Breast epithelium (tissue), 4 donors: ENCODE results near the gene MIGA2. TPM values are rescaled to one million over a fixed set of nuclear protein-coding genes. Genes with fewer than 3 reads are reported as not detected.

Source experiments
- DNase-seq, 2 donors: peaks; one replicate each; pipeline ENCODE4 v3.0.0-alpha.2; 2019; ENCODE audit warnings: low spot score in 2 of 2
- H3K27ac ChIP-seq, 2 donors: fragments of 200-600 bp; sonication (generic) in 1 of 2; one replicate each; pipeline ENCODE4 v1.5.1; 2016 to 2019; ENCODE audit warnings: mild to moderate bottlenecking in 1 of 2
- H3K27me3 ChIP-seq, 2 donors: fragments of 200-600 bp; sonication (generic) in 1 of 2; one replicate each; pipeline versions ENCODE4 v1.5.1 to v1.6.0; 2017 to 2019; ENCODE audit warnings: control low read depth in 1 of 2, mild to moderate bottlenecking in 1 of 2
- H3K36me3 ChIP-seq: fragments of 200-600 bp; one replicate; pipeline ENCODE4 v1.5.1; 2019
- H3K4me1 ChIP-seq, 2 donors: fragments of 200-600 bp; sonication (generic); one replicate each; pipeline ENCODE4 v1.5.1; 2016 to 2019; ENCODE audit warnings: control low read depth in 1 of 2
- H3K4me3 ChIP-seq, 3 donors: fragments of 200-600 bp; sonication (generic); 1 replicate in 2 of 3; 2 replicates in 1 of 3; pipeline ENCODE4 v1.5.1; 2016 to 2019; ENCODE audit warnings: mild to moderate bottlenecking in 3 of 3, moderate library complexity in 2 of 3
- H3K9me3 ChIP-seq, 2 donors: fragments of 200-600 bp; sonication (generic) in 1 of 2; one replicate each; pipeline ENCODE4 v1.5.1; 2016 to 2019; ENCODE audit warnings: control low read depth in 1 of 2
- POLR2A ChIP-seq: fragments of 450-650 bp; IDR thresholded peaks from one replicate; pipeline ENCODE4 v1.6.1; 2016; ENCODE audit warnings: antibody characterized with exemption, mild to moderate bottlenecking, moderate library complexity
- POLR2AphosphoS5 ChIP-seq, 3 donors: sonication (generic); formaldehyde crosslinking; IDR thresholded peaks; one replicate each; pipeline ENCODE4 v1.6.1; 2017; ENCODE audit warnings: antibody characterized with exemption in 3 of 3
- intact Hi-C: fragments of 100-400 bp; cut with DNase I; formaldehyde crosslinking; loops from one replicate; pipeline ENCODE4 v1.15.1; 2023; ENCODE audit warnings: low total_unique reads
- total RNA-seq, 3 donors: library from RNA; depleted of rRNA; stranded (reverse); fragments of >200 nt; gene quantifications; one replicate each; pipeline ENCODE4 v1.1.0, GENCODE V29; 2016
- TF ChIP-seq, protein P1 (sequence below), 3 donors: fragments of 450-650 bp; IDR thresholded peaks; one replicate each; pipeline ENCODE4 v1.5.1; 2016 to 2017; ENCODE audit warnings: antibody characterized with exemption in 3 of 3, mild to moderate bottlenecking in 3 of 3, moderate library complexity in 3 of 3

MIGA2 gene
- total RNA-seq, 3 donors from 2014 or later = 25.3 to 28.8 (median 27.9) TPM

DNA sequence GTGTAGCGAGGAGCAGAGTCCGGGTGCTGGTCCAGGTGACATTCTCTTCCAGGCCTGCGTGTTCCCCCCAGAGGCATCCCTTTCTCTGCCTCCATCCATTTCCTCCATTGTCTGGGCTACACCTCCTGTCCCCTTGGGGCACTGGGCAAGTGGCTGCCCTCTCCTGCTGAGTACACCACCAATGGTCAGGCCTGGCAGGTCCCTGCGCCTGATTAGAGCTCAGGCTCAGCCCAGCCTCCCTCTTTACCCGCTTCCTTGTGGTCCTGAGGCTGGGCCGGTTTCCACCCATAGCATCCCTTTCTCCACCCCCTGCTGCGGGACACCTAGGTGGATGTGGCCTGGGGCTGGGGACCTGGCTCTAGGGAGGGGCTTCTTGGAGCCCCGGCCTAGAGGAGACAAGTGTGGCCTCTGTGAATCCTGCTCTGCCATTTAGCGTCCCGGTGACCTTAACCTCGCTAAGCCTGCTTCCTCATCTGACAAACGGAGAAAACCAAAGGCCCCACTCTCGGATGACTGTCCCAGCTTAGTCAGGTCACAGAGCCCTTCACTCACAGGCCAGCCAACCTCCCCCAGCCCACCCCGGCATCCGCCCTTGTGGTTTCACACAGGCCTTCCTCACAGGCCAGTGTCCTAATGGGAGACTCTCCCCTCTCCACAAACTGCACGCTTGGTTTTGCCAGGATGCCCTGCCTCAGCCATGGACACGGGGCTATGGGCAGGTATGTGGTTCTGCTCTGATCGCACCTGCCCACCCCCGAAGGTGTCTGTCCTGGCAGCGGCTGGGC, 57.4 kb downstream of the MIGA2 start:
- no peaks in the 10 kb centered on the region for H3K36me3 ChIP-seq
- H3K27me3 ChIP-seq = no peaks in the 10 kb centered on the region
- no peaks in the 10 kb centered on the region for H3K9me3 ChIP-seq
- no peak overlapping the region for H3K4me3 ChIP-seq
- no peak overlapping the region for H3K27ac ChIP-seq
- intact Hi-C loops = no loop called here
- TF ChIP-seq, protein P1, sequence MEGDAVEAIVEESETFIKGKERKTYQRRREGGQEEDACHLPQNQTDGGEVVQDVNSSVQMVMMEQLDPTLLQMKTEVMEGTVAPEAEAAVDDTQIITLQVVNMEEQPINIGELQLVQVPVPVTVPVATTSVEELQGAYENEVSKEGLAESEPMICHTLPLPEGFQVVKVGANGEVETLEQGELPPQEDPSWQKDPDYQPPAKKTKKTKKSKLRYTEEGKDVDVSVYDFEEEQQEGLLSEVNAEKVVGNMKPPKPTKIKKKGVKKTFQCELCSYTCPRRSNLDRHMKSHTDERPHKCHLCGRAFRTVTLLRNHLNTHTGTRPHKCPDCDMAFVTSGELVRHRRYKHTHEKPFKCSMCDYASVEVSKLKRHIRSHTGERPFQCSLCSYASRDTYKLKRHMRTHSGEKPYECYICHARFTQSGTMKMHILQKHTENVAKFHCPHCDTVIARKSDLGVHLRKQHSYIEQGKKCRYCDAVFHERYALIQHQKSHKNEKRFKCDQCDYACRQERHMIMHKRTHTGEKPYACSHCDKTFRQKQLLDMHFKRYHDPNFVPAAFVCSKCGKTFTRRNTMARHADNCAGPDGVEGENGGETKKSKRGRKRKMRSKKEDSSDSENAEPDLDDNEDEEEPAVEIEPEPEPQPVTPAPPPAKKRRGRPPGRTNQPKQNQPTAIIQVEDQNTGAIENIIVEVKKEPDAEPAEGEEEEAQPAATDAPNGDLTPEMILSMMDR (IDR thresholded peaks at IDR 0.05) = no peak
- TF ChIP-seq POLR2AphosphoS5 (IDR thresholded peaks at IDR 0.05) (no peak), POLR2A (no peak)
- H3K4me1 ChIP-seq = no peaks in the 10 kb centered on the region
- DNase-seq = no peak

DNA sequence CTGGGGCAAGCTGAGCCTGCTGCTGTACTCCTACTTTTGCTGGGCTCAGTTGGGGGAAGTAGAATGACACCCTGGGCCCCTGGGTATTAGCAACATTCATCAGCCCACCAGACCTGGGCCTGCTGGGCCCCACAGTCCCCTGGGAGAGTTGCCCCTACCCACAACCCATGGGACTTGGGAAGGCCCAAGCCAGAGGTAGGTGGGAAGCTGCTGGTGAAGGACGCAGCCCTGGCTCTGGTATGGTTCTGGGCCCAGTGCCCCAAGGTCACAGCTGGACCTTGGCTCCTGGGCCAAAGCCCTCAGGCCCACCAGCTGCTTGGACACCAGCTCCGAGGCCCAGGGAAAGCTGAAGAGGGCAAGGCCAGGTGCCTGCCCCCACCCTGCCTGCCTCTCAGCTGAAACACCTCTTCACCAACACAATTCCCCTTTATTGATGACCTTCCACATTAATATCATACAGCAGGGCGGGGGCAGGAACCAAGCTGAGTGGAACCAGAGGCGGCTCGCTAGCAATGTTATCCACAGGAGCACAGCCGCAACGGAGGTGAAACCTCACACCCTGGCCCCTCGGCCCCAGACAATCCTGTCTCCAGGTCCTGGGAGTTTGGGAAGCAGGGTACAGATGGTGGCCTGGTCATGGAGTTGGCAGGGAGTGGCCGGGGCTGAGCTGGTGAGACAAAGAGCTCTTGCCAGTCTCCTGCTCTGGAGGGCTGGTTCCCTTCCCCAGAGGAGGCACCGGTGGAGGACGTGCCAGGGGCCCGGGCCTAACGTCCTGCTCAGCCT, 58.2 kb downstream of the MIGA2 start:
- intact Hi-C loops = no loop called here
- Histone ChIP-seq H3K4me3 (no peak overlapping the region), H3K9me3 (no peaks in the 10 kb centered on the region), H3K27ac (no peak overlapping the region), H3K27me3 (no peaks in the 10 kb centered on the region), H3K4me1 (no peaks in the 10 kb centered on the region), H3K36me3 (no peaks in the 10 kb centered on the region)
- DNase-seq = no peak
- TF ChIP-seq POLR2A (no peak), POLR2AphosphoS5 (IDR thresholded peaks at IDR 0.05) (no peak)

DNA sequence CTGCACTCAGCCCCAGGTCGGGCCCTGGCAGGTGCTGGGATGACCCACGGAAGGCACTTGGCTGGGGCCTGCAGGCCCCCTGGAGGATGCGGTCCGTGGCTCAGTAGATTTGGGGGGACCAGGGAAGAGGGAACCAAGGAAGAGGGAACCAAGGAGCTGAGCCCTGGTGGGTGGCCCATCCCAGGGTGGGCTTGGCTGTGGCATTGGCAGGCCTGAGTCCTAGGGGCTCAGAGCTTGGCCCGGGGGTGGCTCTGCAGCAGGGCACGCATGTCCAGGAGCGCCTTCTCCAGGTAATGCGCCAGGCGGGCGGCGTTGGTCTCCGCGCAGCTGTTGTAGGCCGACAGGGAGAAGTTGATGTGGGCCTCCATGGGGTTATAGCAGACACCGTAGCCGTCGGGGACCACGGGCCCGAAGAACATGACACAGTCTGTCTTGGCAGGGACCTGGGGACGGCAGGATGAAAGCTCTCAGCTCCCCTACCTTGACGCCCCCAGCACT, 58.8 kb downstream of the MIGA2 start:
- Histone ChIP-seq H3K9me3 (no peaks in the 10 kb centered on the region), H3K27ac (no peak overlapping the region), H3K27me3 (no peaks in the 10 kb centered on the region), H3K4me3 (no peak overlapping the region), H3K4me1 (no peaks in the 10 kb centered on the region), H3K36me3 (no peaks in the 10 kb centered on the region)
- intact Hi-C loops = no loop called here
- TF ChIP-seq, protein P1 (IDR thresholded peaks at IDR 0.05) = no peak
- TF ChIP-seq POLR2A (no peak), POLR2AphosphoS5 (IDR thresholded peaks at IDR 0.05) (no peak)
- DNase-seq = no peak

DNA sequence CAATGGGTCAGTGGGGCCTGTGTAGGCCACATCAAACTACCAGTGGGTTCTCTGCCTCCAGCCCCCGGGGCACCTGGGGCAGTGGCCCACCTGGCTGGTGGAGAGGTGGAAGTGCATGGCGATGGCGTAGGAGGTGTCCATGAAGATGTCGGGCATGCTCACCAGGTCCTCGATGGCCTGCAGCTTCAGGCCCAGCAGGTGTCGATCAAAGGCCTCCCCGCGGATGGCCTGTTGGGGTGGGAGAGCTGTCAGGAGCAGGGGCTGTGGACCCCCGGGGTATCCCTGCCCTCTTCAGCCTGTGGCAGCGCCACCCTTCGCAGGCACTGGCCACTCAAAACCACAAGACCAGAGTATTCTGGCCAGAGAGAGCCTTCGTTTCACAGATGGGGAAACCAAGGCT, 59.5 kb downstream of the MIGA2 start:
- Histone ChIP-seq H3K27me3 (no peaks in the 10 kb centered on the region), H3K4me1 (no peaks in the 10 kb centered on the region), H3K36me3 (no peaks in the 10 kb centered on the region), H3K9me3 (no peaks in the 10 kb centered on the region), H3K27ac (no peak overlapping the region), H3K4me3 (no peak overlapping the region)
- no peak for DNase-seq
- TF ChIP-seq, protein P1 (IDR thresholded peaks at IDR 0.05) = no peak
- TF ChIP-seq POLR2AphosphoS5 (IDR thresholded peaks at IDR 0.05) = no peak
- TF ChIP-seq POLR2A = no peak
- intact Hi-C loops = no loop called here

DNA sequence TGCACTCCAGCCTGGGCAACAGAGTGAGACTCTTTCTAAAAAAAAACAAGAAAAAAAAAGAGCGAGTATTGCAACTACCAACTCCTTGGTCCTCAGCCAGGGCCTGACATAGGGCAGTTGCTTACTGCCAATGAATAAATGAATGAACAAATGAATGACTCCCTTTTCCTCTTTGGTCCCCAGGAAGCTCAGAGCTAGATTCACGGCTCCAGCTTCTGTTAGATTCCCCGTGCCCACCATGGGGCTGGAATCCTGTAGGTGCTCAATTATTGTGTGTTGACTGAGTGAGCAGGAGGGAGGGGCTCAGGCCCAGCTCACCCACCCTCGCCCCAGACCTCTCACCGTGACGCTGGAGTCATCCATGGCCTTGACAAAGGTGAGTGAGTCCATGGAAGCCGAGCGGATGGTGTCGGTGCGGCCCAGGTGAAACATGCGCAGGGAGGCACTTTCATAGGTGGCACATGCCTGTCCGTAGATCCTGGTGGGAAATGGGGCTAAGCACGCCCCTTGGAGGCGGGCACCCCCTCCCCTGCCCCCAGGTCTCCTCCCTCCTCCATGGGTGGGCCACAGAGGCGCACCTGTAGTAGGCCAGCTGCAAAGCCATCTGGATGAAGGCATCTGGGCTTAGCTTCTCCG, 61.4 kb downstream of the MIGA2 start:
- H3K27ac ChIP-seq = no peak overlapping the region
- H3K36me3 ChIP-seq = no peaks in the 10 kb centered on the region
- no peak for TF ChIP-seq POLR2A
- TF ChIP-seq, protein P1 (IDR thresholded peaks at IDR 0.05) = no peak
- no peak for TF ChIP-seq POLR2AphosphoS5 (IDR thresholded peaks at IDR 0.05)
- no peak overlapping the region for H3K4me3 ChIP-seq
- no peaks in the 10 kb centered on the region for H3K9me3 ChIP-seq
- DNase-seq = no peak
- H3K4me1 ChIP-seq = no peaks in the 10 kb centered on the region
- no peaks in the 10 kb centered on the region for H3K27me3 ChIP-seq
- intact Hi-C loops = no loop called here
